Activated CD8-positive, alpha-beta T cell treated with anti-CD3 and anti-CD28 coated beads for 36 hours (primary cell): ENCODE data around the gene RHBDD1. TPM values are rescaled to one million over a fixed set of nuclear protein-coding genes. Genes with fewer than 3 reads are reported as not detected.
A peak's percentile ranks its signal among the peaks of the same experiment; 100 is the strongest.

ENCODE experiments used
- ATAC-seq: fragments of 200-7000 bp; cut with Tn5 transposase; one replicate; pipeline ENCODE4 v1.10.0; 2021; ENCODE audit warnings: mild to moderate bottlenecking, moderate library complexity
- CTCF ChIA-PET: fragments of 350-600 bp; sonication (Branson Sonifier 250); formaldehyde crosslinking; loops from one replicate; lab custom pipeline; 2021; ENCODE audit warnings: antibody characterized with exemption; lab: Charles Lee
- POLR2A ChIA-PET: fragments of 350-600 bp; sonication (Branson Sonifier 250); formaldehyde crosslinking; loops from one replicate; lab custom pipeline; 2021; ENCODE audit warnings: antibody characterized with exemption; lab: Charles Lee
- DNase-seq: peaks from one replicate; pipeline ENCODE4 v3.0.0-alpha.2; 2020
- H3K27ac Mint-ChIP-seq: one replicate; pipeline ENCODE4 v1.8.0; 2021; ENCODE audit warnings: mild to moderate bottlenecking, mixed read lengths
- H3K27me3 Mint-ChIP-seq: one replicate; pipeline ENCODE4 v1.8.0; 2021; ENCODE audit warnings: mixed read lengths
- H3K36me3 Mint-ChIP-seq: one replicate; pipeline ENCODE4 v1.8.0; 2021; ENCODE audit warnings: low read depth, mixed read lengths
- H3K4me1 Mint-ChIP-seq: one replicate; pipeline ENCODE4 v1.8.0; 2021; ENCODE audit warnings: low read depth, mixed read lengths
- H3K4me3 Mint-ChIP-seq: one replicate; pipeline ENCODE4 v1.8.0; 2021; ENCODE audit warnings: mild to moderate bottlenecking, moderate library complexity, mixed read lengths
- H3K9me3 Mint-ChIP-seq: one replicate; pipeline ENCODE4 v1.8.0; 2021; ENCODE audit warnings: mixed read lengths
- intact Hi-C: fragments of 100-400 bp; cut with micrococcal nuclease; formaldehyde crosslinking; loops from one replicate; pipeline ENCODE4 v1.10.0; 2022
- total RNA-seq, 2 experiments: library from RNA; stranded (reverse); gene quantifications; one replicate each; pipeline ENCODE4 v1.2.3, GENCODE V29; 2021
- TF ChIP-seq, protein P1 (sequence below): fragments of 200-600 bp; IDR thresholded peaks from one replicate; pipeline ENCODE4 v1.8.0; 2022; ENCODE audit warnings: antibody characterized with exemption, mild to moderate bottlenecking

RHBDD1 gene
- total RNA-seq, 2 experiments from 2014 or later, result 34.3 to 35.9 TPM

- TF ChIP-seq, protein P1, sequence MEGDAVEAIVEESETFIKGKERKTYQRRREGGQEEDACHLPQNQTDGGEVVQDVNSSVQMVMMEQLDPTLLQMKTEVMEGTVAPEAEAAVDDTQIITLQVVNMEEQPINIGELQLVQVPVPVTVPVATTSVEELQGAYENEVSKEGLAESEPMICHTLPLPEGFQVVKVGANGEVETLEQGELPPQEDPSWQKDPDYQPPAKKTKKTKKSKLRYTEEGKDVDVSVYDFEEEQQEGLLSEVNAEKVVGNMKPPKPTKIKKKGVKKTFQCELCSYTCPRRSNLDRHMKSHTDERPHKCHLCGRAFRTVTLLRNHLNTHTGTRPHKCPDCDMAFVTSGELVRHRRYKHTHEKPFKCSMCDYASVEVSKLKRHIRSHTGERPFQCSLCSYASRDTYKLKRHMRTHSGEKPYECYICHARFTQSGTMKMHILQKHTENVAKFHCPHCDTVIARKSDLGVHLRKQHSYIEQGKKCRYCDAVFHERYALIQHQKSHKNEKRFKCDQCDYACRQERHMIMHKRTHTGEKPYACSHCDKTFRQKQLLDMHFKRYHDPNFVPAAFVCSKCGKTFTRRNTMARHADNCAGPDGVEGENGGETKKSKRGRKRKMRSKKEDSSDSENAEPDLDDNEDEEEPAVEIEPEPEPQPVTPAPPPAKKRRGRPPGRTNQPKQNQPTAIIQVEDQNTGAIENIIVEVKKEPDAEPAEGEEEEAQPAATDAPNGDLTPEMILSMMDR, result no peak
- H3K27ac Mint-ChIP-seq, result no peak overlapping the region
Measured at GRCh38 chr2:226898897-226899296, 63.0 kb downstream of the RHBDD1 start.

DNA sequence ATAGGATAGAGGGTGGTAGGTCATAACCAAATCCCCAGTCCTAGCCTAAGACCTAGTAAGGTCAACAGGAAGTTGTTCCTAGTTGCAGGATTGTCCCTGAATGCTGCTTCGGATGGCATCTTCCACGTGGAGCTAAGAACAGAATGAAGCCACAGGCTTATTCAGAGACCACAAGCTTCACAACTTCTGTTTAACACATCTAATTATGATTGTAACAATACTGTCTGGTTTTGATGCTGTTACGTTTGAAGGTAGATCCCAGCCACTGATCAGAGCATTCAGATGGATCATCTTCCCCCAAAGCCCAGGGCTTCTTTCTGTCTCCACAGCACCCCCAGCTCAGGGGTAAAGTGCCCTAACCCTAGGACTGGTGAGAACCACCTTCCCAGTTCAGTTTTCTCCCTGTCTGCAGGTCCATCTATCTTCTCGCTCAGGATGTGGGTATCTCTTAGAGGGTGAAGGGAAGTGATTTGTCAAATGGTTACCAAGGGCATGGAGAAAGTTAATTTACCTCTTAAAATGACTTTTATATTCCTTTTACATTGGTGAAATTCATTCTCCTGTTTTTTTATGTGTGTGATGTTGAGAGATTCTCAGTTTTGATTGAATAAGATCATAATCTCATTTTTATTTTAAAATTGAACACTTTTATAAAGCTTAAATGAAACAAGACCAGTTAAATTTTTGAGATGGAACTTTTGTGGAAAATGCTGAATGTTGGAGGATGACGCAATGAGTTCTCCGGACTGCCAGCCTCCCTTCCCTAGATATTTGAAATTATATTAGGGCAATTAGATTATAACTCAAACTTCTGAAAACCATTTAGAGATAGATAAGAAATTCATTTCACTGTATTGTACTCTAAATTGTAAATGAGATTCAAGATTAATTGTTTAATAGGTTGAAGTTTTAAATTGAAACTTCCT, 66.5 kb downstream of the RHBDD1 start:
- TF ChIP-seq, protein P1, result no peak
- DNase-seq (no peak), ATAC-seq (peak; percentile 21)
- Mint-ChIP-seq H3K27ac (no peak overlapping the region), H3K27me3 (no peaks in the 10 kb centered on the region), H3K36me3 (peaks cover 33% of the 10 kb centered on the region), H3K9me3 (no peaks in the 10 kb centered on the region), H3K4me1 (peaks cover 58% of the 10 kb centered on the region), H3K4me3 (no peak overlapping the region)
- ChIA-PET CTCF (interaction anchor here (0.8 kb wide), 1 partner anchor 9 kb away, joined by 3 read pairs; no protein-coding TSS in a partner anchor), POLR2A (interaction anchor here (0.6 kb wide), 1 partner anchor 67 kb away, joined by 3 read pairs; the partner anchor contains the start of gene RHBDD1)
- intact Hi-C loops, result no loop called here

More at GRCh38 chr2:226898897-226899296, 63.0 kb downstream of the RHBDD1 start:
- intact Hi-C loops, result no loop called here
- no peaks in the 10 kb centered on the region for H3K9me3 Mint-ChIP-seq
- no peak overlapping the region for H3K4me3 Mint-ChIP-seq
- peaks cover 26% of the 10 kb centered on the region for H3K4me1 Mint-ChIP-seq
- no peak for ATAC-seq
- peaks cover 24% of the 10 kb centered on the region for H3K36me3 Mint-ChIP-seq
- no peaks in the 10 kb centered on the region for H3K27me3 Mint-ChIP-seq
- POLR2A ChIA-PET, result no interaction called here
- DNase-seq, result no peak
- CTCF ChIA-PET, result no interaction called here

DNA sequence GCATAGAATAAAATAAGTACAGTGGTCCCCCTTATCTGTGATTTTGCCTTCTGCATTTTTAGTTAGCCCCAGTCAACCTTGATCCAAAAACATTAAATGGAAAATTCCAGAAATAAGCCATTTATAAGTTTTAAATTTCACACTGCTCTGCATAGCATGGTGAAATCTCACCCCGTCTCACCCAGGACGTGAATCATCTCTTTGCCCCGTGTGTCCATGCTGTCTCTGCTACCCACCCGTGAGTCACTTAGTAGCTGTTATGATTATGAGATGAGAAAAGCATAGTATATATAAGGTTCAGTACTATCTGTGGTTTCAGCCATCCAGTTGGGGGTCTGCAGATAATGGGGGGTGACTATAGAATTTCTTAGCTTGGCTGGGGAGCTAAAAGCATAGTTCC, 67.3 kb downstream of the RHBDD1 start:
- H3K4me1 Mint-ChIP-seq, result peaks cover 58% of the 10 kb centered on the region
- intact Hi-C loops, result no loop called here
- H3K27ac Mint-ChIP-seq, result peak overlapping the region; percentile 34
- TF ChIP-seq, protein P1, result no peak
- H3K9me3 Mint-ChIP-seq, result no peaks in the 10 kb centered on the region
- H3K4me3 Mint-ChIP-seq, result no peak overlapping the region
- no peaks in the 10 kb centered on the region for H3K27me3 Mint-ChIP-seq
- DNase-seq (peak; percentile 58), ATAC-seq (peak; percentile 77)
- ChIA-PET POLR2A (no interaction called here), CTCF (no interaction called here)
- peaks cover 32% of the 10 kb centered on the region for H3K36me3 Mint-ChIP-seq

DNA sequence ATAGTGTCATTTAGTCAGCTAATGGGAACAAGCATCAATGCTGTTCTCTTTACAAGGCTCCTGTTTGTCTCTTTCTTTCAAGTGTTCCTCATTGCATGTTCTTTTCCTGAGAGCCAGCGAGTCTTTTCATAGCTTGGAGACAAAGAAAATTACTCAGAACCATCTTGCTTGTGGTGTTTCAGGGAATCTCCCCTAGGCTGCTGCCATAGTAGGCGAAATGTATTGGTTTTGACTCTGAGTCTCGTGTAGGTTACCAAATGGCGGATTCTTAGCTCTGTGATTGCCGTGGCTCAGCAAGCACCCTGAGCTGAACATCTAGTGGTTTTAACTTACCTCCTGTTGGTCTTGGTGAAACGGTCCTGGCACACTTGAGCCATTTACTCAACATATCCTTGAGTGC, 68.7 kb downstream of the RHBDD1 start:
- Mint-ChIP-seq H3K4me3 (no peak overlapping the region), H3K4me1 (peaks cover 58% of the 10 kb centered on the region), H3K27me3 (no peaks in the 10 kb centered on the region), H3K36me3 (peaks cover 39% of the 10 kb centered on the region), H3K9me3 (no peaks in the 10 kb centered on the region), H3K27ac (peak overlapping the region; percentile 39)
- DNase-seq (peak; percentile 43), ATAC-seq (peak; percentile 68)
- intact Hi-C loops, result loop anchor here (1.0 kb wide), 1 partner anchor 68 kb away; the partner anchor contains the start of gene RHBDD1
- TF ChIP-seq, protein P1, result no peak
- ChIA-PET POLR2A (interaction anchor here (0.6 to 1.7 kb wide), 3 partner anchors 10 to 69 kb away, joined by 3 to 5 read pairs (median 4); partner anchors contain the start of gene RHBDD1), CTCF (no interaction called here)

- no peaks in the 10 kb centered on the region for H3K9me3 Mint-ChIP-seq
- POLR2A ChIA-PET, result interaction anchor here (1.7 kb wide), 1 partner anchor 70 kb away, joined by 5 read pairs; the partner anchor contains the start of gene RHBDD1
- CTCF ChIA-PET, result no interaction called here
- no peaks in the 10 kb centered on the region for H3K27me3 Mint-ChIP-seq
- H3K36me3 Mint-ChIP-seq, result peaks cover 42% of the 10 kb centered on the region
- DNase-seq (no peak), ATAC-seq (no peak)
- intact Hi-C loops, result no loop called here
- H3K4me3 Mint-ChIP-seq, result no peak overlapping the region
- peaks cover 58% of the 10 kb centered on the region for H3K4me1 Mint-ChIP-seq
- H3K27ac Mint-ChIP-seq, result peak overlapping the region; percentile 13
- TF ChIP-seq, protein P1, result no peak
Measured at GRCh38 chr2:226905718-226906117, 69.9 kb downstream of the RHBDD1 start.
